H9 (cell line): ENCODE measurements around the gene LRRC27. TPM values are rescaled to one million over a fixed set of nuclear protein-coding genes. Genes with fewer than 3 reads are reported as not detected.
A peak's percentile ranks its signal among the peaks of the same experiment; 100 is the strongest.

ENCODE experiments used
- DNase-seq: peaks from one replicate; pipeline ENCODE4 v3.0.0-alpha.2; 2017
- H2AFZ ChIP-seq: one replicate; pipeline ENCODE4 v1.6.1; 2013; ENCODE audit warnings: mild to moderate bottlenecking, low read length, control low read depth, moderate library complexity
- H2AK5ac ChIP-seq: 2 replicates; pipeline ENCODE4 v1.6.1; 2013; ENCODE audit warnings: low read length, control low read depth, mixed read lengths; ENCODE audit not compliant: insufficient read length
- H2BK120ac ChIP-seq: one replicate; pipeline ENCODE4 v1.6.1; 2013; ENCODE audit warnings: low read depth, mild to moderate bottlenecking, low read length, control low read depth, inconsistent platforms; ENCODE audit not compliant: poor library complexity, severe bottlenecking
- H2BK12ac ChIP-seq: 2 replicates; pipeline ENCODE4 v1.6.1; 2013; ENCODE audit warnings: low read length, control low read depth, mixed read lengths, low read depth; ENCODE audit not compliant: insufficient read length
- H2BK15ac ChIP-seq: 2 replicates; pipeline ENCODE4 v1.6.1; 2013; ENCODE audit warnings: low read depth, low read length, control low read depth
- H2BK20ac ChIP-seq: one replicate; pipeline ENCODE4 v1.6.1; 2013; ENCODE audit warnings: low read depth, mild to moderate bottlenecking, low read length, control low read depth, inconsistent platforms; ENCODE audit not compliant: poor library complexity, severe bottlenecking
- H2BK5ac ChIP-seq: 2 replicates; pipeline ENCODE4 v1.6.1; 2013; ENCODE audit warnings: low read length, control low read depth, mixed read lengths; ENCODE audit not compliant: insufficient read length
- H3K14ac ChIP-seq: 2 replicates; pipeline ENCODE4 v1.6.1; 2013; ENCODE audit warnings: low read length, control low read depth; ENCODE audit not compliant: insufficient read depth
- H3K18ac ChIP-seq: 2 replicates; pipeline ENCODE4 v1.6.1; 2013; ENCODE audit warnings: low read depth, mild to moderate bottlenecking, mixed read lengths, low read length, control low read depth; ENCODE audit not compliant: insufficient read length
- H3K23ac ChIP-seq: 2 replicates; pipeline ENCODE4 v1.6.1; 2013; ENCODE audit warnings: low read length, control low read depth, mixed read lengths, low read depth; ENCODE audit not compliant: insufficient read length
- H3K23me2 ChIP-seq: 2 replicates; pipeline ENCODE4 v1.6.1; 2013; ENCODE audit warnings: low read depth, mild to moderate bottlenecking, mixed read lengths, low read length, control low read depth; ENCODE audit not compliant: insufficient read length, poor library complexity, severe bottlenecking
- H3K27ac ChIP-seq: 2 replicates; pipeline ENCODE4 v1.5.1; 2013; ENCODE audit warnings: low read length, control low read depth, mixed read lengths, low read depth; ENCODE audit not compliant: insufficient read length
- H3K27me3 ChIP-seq: 2 replicates; pipeline ENCODE4 v1.6.1; 2013; ENCODE audit warnings: low read length, control low read depth, inconsistent platforms; ENCODE audit not compliant: insufficient read depth
- H3K4ac ChIP-seq: 2 replicates; pipeline ENCODE4 v1.6.1; 2013; ENCODE audit warnings: low read depth, mild to moderate bottlenecking, control low read depth, inconsistent platforms, low read length, moderate library complexity
- H3K4me1 ChIP-seq: 2 replicates; pipeline ENCODE4 v1.6.1; 2013; ENCODE audit warnings: low read length, control low read depth, inconsistent platforms; ENCODE audit not compliant: insufficient read depth
- H3K4me2 ChIP-seq: 2 replicates; pipeline ENCODE4 v1.6.1; 2013; ENCODE audit warnings: low read length, control low read depth, mixed read lengths; ENCODE audit not compliant: insufficient read length, insufficient read depth
- H3K56ac ChIP-seq: 2 replicates; pipeline ENCODE4 v1.6.1; 2013; ENCODE audit warnings: low read depth, mild to moderate bottlenecking, mixed read lengths, low read length, control low read depth; ENCODE audit not compliant: insufficient read length
- H3K79me1 ChIP-seq: 2 replicates; pipeline ENCODE4 v1.6.1; 2013; ENCODE audit warnings: low read depth, mild to moderate bottlenecking, moderate library complexity, low read length, control low read depth, inconsistent platforms; ENCODE audit not compliant: insufficient read depth, poor library complexity, severe bottlenecking
- H3K79me2 ChIP-seq: 2 replicates; pipeline ENCODE4 v1.6.1; 2013; ENCODE audit warnings: low read length, control low read depth, inconsistent platforms; ENCODE audit not compliant: insufficient read depth
- H3K9ac ChIP-seq: 2 replicates; pipeline ENCODE4 v1.6.1; 2013; ENCODE audit warnings: low read length, control low read depth, mixed read lengths; ENCODE audit not compliant: insufficient read length; ENCODE audit errors: extremely low read depth
- H3K9me3 ChIP-seq: one replicate; pipeline ENCODE4 v1.6.1; 2013; ENCODE audit warnings: low read depth, low read length, inconsistent platforms; ENCODE audit not compliant: control insufficient read depth
- H3T11ph ChIP-seq: one replicate; pipeline ENCODE4 v1.6.1; 2013; ENCODE audit warnings: mild to moderate bottlenecking, low read length, control low read depth, inconsistent platforms
- H4K20me1 ChIP-seq: one replicate; pipeline ENCODE4 v1.6.1; 2013; ENCODE audit not compliant: control insufficient read depth, insufficient read length, insufficient read depth
- H4K5ac ChIP-seq: 2 replicates; pipeline ENCODE4 v1.6.1; 2013; ENCODE audit warnings: low read depth, mild to moderate bottlenecking, mixed read lengths, low read length, control low read depth; ENCODE audit not compliant: insufficient read length
- H4K8ac ChIP-seq: replicated peaks from 2 replicates; pipeline ENCODE4 v1.6.1; 2013; ENCODE audit warnings: low read length, control low read depth, mixed read lengths, low read depth; ENCODE audit not compliant: insufficient read length
- H4K91ac ChIP-seq: 2 replicates; pipeline ENCODE4 v1.6.1; 2013; ENCODE audit warnings: low read depth, mild to moderate bottlenecking, moderate library complexity, mixed read lengths, low read length, control low read depth; ENCODE audit not compliant: insufficient read length
- H3K27ac Mint-ChIP-seq, 3 experiments: 2 replicates in 2 of 3; 3 replicates in 1 of 3; pipeline ENCODE4 v1.8.0; 2020 to 2021; ENCODE audit warnings: mixed read lengths in 3 of 3, mild to moderate bottlenecking in 1 of 3, moderate library complexity in 1 of 3
- H3K27me3 Mint-ChIP-seq: 2 replicates; pipeline ENCODE4 v1.8.0; 2021; ENCODE audit warnings: low read depth, mild to moderate bottlenecking, moderate library complexity, mixed read lengths
- H3K36me3 Mint-ChIP-seq, 3 experiments: 2 replicates in 2 of 3; 3 replicates in 1 of 3; pipeline ENCODE4 v1.8.0; 2020 to 2021; ENCODE audit warnings: low read depth in 3 of 3, mixed read lengths in 3 of 3; ENCODE audit not compliant: insufficient read depth in 1 of 3
- H3K4me1 Mint-ChIP-seq, 2 experiments: 2 replicates each; pipeline ENCODE4 v1.8.0; 2020; ENCODE audit warnings: mixed read lengths in 2 of 2
- H3K4me3 Mint-ChIP-seq, 2 experiments: 2 replicates in 1 of 2; 3 replicates in 1 of 2; pipeline ENCODE4 v1.8.0; 2020 to 2021; ENCODE audit warnings: mild to moderate bottlenecking in 2 of 2, mixed read lengths in 2 of 2, moderate library complexity in 1 of 2
- H3K9me3 Mint-ChIP-seq, 2 experiments: 2 replicates in 1 of 2; 3 replicates in 1 of 2; pipeline ENCODE4 v1.8.0; 2020; ENCODE audit warnings: mild to moderate bottlenecking in 2 of 2, mixed read lengths in 2 of 2, moderate library complexity in 1 of 2
- CTCF ChIP-seq: fragments of 200-600 bp; sonication (generic); conservative IDR thresholded peaks from 3 replicates; pipeline ENCODE4 v1.8.0; 2021; ENCODE audit warnings: antibody characterized with exemption, mild to moderate bottlenecking
- WGBS: extraction: QIAGEN DNeasy Blood & Tissue Kit; methylation state at CpG from one replicate; pipeline ENCODE4 v1.1.7; 2013; ENCODE audit warnings: missing lambda C conversion rate, low lambda C conversion rate, mixed read lengths; ENCODE audit not compliant: insufficient read length; ENCODE audit errors: extremely low coverage; 5-methylcytosine and 5-hydroxymethylcytosine counted together
- total RNA-seq: library from RNA; stranded (reverse); gene quantifications from 2 replicates; pipeline ENCODE4 v1.2.1, GENCODE V29; 2021

The LRRC27 gene
- total RNA-seq, 1 experiment from 2014 or later, result 2.7 TPM

GRCh38 chr10:132371641-132372081 lies 39.7 kb downstream of the LRRC27 start:
- no peak overlapping the region for H2BK15ac ChIP-seq
- Mint-ChIP-seq H3K27ac (no peak overlapping the region; a peak in 1 of 7 replicates), H3K9me3 (no peaks in the 10 kb centered on the region), H3K4me1 (peaks cover 35 to 53% of the 10 kb centered on the region in 2 experiments), H3K36me3 (no peaks in the 10 kb centered on the region), H3K27me3 (peaks cover 15% of the 10 kb centered on the region), H3K4me3 (no peak overlapping the region)
- no peak overlapping the region for H3K4ac ChIP-seq
- no peaks in the 10 kb centered on the region for H4K20me1 ChIP-seq
- no peak overlapping the region for H2BK5ac ChIP-seq
- no peak overlapping the region for H2AFZ ChIP-seq
- H4K5ac ChIP-seq, result no peak overlapping the region
- no CpG with 5 or more reads among the region's 9 CpGs for WGBS
- no peak overlapping the region for H3K27ac ChIP-seq
- no peak overlapping the region for H4K91ac ChIP-seq
- H3K14ac ChIP-seq, result no peak overlapping the region
- H3K4me1 ChIP-seq, result peaks cover 4% of the 10 kb centered on the region; the same call in 1 of the 2 replicates
- H2BK20ac ChIP-seq, result no peak overlapping the region
- H3K23ac ChIP-seq, result no peak overlapping the region
- H3K23me2 ChIP-seq, result no peaks in the 10 kb centered on the region
- no peaks in the 10 kb centered on the region for H3K9me3 ChIP-seq
- H2BK12ac ChIP-seq, result no peak overlapping the region
- no peaks in the 10 kb centered on the region for H3K79me1 ChIP-seq
- H3K79me2 ChIP-seq, result no peaks in the 10 kb centered on the region
- no peak overlapping the region for H3K4me2 ChIP-seq
- no peak overlapping the region for H3K18ac ChIP-seq
- H3K56ac ChIP-seq, result no peak overlapping the region
- no peak overlapping the region for H2BK120ac ChIP-seq
- H3K27me3 ChIP-seq, result no peaks in the 10 kb centered on the region
- H3K9ac ChIP-seq, result no peak overlapping the region
- no peak overlapping the region for H2AK5ac ChIP-seq
- DNase-seq, result no peak
- H4K8ac ChIP-seq, result no peak overlapping the region
- H3T11ph ChIP-seq, result no peak overlapping the region
- peak; percentile 66 for TF ChIP-seq CTCF
